A549 treated with AZD9567 at 1 μM for 4 hours (cell line): Measurements from ENCODE around the gene VPS37D. TPM values are rescaled to one million over a fixed set of nuclear protein-coding genes. Genes with fewer than 3 reads are reported as not detected.

Experiments
- total RNA-seq: library from RNA; stranded (reverse); fragments of 200-300 nt; extraction: Qiagen RNA extraction; gene quantifications from 5 replicates; pipeline ENCODE4 v1.2.3, GENCODE V29; 2022; ENCODE audit not compliant: insufficient read depth

Gene VPS37D, protein sequence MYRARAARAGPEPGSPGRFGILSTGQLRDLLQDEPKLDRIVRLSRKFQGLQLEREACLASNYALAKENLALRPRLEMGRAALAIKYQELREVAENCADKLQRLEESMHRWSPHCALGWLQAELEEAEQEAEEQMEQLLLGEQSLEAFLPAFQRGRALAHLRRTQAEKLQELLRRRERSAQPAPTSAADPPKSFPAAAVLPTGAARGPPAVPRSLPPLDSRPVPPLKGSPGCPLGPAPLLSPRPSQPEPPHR
- 3.4 to 4.7 TPM (median 4.3 TPM) in 5 replicates for total RNA-seq

DNA sequence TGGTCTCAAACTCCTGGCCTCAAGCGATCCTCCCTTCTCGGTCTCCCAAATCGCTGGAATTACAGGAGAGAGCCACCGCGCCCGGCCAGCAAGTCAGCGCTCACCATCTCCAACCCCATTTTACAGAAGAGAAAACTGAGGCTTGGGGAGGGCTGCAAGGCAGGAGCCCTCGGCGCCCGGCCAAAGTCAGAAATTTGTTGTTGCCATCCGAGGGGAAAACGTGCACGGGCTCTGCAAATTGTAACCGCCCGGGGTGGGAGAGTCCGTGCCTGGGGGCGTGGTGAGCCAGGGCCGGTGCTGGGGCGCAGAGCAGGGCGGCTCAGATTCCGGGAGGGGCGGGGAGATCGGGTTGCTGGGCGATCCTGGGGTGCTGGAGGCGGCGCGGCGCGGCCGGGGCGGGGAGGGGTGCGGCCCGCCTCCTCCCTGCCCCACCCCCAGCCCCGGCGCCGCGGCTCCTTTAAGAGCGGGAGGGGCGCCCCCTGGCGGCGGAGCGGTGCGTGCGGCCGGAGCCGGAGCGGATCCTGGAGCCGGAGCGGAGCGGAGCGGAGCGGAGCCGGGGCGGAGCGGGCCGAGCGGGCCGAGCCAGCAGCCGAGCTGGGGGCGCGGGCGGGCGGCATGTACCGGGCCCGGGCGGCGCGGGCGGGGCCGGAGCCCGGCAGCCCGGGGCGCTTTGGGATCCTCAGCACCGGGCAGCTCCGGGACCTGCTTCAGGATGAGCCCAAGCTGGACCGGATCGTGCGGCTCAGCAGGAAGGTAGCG is at the start of gene VPS37D:
Gene VPS37D (plus strand): TSS at position 488 of the 759 bp plus-strand sequence. CDS start 128 bp downstream, at position 616.

DNA sequence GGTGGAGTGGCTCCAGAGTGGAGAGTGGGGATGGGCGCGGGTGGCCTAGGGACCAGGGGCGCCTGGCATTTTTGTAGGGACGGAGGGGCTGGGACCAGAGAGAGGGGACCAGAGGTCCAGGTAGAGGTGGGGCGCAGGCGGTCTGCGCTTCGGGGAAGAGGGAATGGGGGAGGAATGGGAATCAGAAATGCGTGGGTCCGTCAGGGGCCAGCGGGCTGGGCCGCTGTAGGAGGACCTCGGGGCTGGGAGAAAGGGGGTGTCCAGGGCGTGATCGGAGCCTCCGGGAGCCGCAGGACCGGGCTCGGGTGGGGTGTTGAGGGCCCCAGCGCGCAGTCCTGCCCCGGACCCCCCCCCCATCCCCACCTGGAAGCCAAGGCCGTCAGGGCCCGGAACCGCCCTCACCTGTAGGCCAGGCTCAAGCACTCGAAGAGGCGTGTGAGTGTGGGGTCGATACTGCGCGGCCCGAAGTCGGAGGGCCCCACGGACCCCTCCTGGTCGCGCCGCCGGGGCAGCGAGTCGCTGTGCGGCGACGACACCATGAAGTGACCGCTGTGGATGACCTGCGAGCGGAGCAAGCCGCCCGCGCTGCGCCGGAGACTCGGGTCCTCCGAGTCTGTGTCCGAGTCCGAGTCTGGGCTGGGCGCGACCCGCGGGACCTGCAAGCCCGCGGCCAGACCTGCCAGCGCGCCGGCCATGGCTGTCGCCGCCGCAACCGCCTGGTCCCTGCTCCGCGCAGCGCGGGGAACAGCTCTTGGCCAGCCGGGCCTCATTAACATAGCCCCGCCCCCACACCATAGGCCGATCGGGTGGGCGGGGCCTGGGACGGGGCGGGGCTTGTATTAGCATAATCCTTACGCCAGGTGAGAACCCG is 43.6 kb upstream of the VPS37D start, which contains the start of gene MLXIPL:
Gene MLXIPL (minus strand): TSS at position 725 of the 871 bp plus-strand sequence. CDS start 30 bp downstream, at position 695.

DNA sequence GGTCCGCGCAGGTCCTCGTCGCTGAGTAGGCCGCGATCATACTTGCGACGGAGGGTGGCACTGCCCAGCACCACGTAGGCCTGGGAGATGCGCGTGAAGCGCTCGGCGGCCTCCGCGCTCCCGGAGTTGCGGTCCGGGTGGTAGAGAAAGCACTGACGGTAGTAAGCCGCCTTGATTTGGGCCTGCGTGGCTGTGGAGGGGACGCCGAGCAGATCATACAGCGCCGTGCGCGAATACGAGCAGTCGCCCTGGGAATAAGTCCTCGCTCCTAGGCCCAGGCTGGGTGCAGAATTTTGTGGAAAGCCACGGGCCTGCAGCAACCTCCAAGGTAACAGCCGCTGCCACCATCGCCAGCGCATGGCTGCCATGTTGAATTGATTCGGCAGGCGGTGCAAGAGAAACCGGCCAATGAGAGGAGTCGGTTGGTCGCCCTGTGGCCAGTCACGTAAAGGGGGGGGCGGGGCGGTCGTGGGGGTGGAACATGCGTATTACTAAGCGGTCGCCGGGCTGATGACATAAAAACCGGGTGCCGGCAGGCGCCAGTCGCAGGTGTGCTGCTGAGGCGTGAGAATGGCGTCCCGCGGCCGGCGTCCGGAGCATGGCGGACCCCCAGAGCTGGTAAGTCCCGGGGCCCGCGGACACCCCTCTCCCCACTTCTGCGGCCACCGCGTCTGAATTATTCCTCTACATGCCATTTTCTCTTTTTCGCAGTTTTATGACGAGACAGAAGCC is 15.6 kb downstream of the VPS37D start, which contains the start of the genes BUD23 and DNAJC30:
Gene BUD23 (plus strand): TSS at position 542 of the 732 bp plus-strand sequence. CDS start 29 bp downstream, at position 571.
Gene DNAJC30 (minus strand): TSS at position 398 of the 732 bp plus-strand sequence. CDS start 30 bp downstream, at position 368.

DNA sequence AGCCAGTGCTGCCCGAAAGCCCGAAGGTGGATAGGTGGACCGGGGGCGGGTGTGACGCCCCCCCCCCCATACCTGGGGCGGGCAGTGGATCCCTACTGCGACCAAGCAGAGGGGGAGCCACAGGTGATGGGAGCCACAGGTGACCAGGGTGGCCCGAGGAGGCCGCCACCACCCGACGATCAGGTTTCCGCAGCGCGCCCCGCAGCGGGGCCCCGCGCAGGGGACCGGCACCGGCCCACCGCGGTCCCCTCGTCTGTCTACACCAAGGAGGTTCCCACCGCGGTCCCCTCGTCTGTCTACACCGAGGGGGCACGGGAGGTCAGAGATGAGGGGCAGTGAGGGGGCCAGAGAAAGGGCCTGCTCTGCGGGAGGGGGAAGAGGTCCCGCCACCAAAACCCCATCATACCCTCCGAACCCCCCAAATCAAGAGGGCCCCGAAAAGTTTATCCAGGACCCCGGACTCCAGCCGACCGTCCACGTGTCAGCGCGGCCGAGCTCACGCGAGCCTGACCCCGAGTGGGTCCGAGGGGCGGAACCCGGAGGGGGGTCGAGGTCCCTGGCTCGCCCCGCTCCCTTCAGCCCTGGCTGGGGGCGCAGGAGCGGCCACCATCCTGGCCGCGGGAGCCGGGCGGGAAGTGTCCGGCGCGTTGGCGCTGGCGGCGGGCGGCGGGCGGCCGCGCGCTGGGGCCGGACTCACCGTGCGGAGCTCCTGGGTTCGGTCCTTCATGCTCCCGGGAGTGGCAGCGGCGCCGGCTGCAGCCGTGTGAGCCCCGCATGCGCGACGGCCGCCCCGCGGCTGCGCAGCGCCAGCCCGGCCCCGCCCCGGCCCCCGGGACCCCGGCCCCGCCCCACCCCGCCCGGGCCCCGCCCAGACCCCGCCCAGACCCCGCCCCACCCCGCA is 51.5 kb downstream of the VPS37D start, which contains the start of gene STX1A:
Gene STX1A (minus strand): TSS at position 765 of the 901 bp plus-strand sequence. CDS start 38 bp downstream, at position 727.

Other genes with a start within 250 kb of the VPS37D start
- gene FZD9, start 234.1 kb upstream of the VPS37D start, total RNA-seq, result 2.1 to 3.0 TPM (median 2.7 TPM) in 4 of 5 replicates, not detected in the other
- gene BAZ1B, start 145.5 kb upstream of the VPS37D start, total RNA-seq, result 50.1 to 62.0 TPM (median 56.3 TPM) in 5 replicates
- gene BCL7B, start 110.1 kb upstream of the VPS37D start, total RNA-seq, result 62.5 to 75.3 TPM (median 70.1 TPM) in 5 replicates
- 49.1 to 56.0 TPM (median 50.6 TPM) in 5 replicates for gene TBL2, start 89.3 kb upstream of the VPS37D start, total RNA-seq
- gene MLXIPL, start 43.3 kb upstream of the VPS37D start, total RNA-seq, result 0.59 to 1.3 TPM (median 1.2 TPM) in 5 replicates
- 6.9 to 10.6 TPM (median 9.7 TPM) in 5 replicates for gene DNAJC30, start 15.6 kb downstream of the VPS37D start, total RNA-seq
- 121 to 158 TPM (median 128 TPM) in 5 replicates for gene BUD23, start 15.8 kb downstream of the VPS37D start, total RNA-seq
- gene STX1A, start 51.8 kb downstream of the VPS37D start, total RNA-seq, result 43.1 to 71.4 TPM (median 70.4 TPM) in 5 replicates
- gene ABHD11, start 71.0 kb downstream of the VPS37D start, total RNA-seq, result 25.8 to 38.2 TPM (median 26.9 TPM) in 5 replicates
- 2.9 to 3.4 TPM (median 3.1 TPM) in 4 of 5 replicates, not detected in the other for gene CLDN3, start 102.4 kb downstream of the VPS37D start, total RNA-seq
- 2.9 to 4.1 TPM (median 3.4 TPM) in 5 replicates for gene CLDN4, start 163.2 kb downstream of the VPS37D start, total RNA-seq
- gene METTL27, start 174.7 kb downstream of the VPS37D start, total RNA-seq, result 6.4 to 10.8 TPM (median 9.5 TPM) in 5 replicates
- 0.09 to 0.13 TPM in 2 of 5 replicates, not detected in the others for gene TMEM270, start 193.3 kb downstream of the VPS37D start, total RNA-seq